Fibroblast of skin of right quadriceps (primary cell): Measurements from ENCODE around the gene EPHA4.

Source experiments
- DNase-seq: peaks from one replicate; pipeline ENCODE4 v3.0.0-alpha.2; 2013

The EPHA4 gene

DNA sequence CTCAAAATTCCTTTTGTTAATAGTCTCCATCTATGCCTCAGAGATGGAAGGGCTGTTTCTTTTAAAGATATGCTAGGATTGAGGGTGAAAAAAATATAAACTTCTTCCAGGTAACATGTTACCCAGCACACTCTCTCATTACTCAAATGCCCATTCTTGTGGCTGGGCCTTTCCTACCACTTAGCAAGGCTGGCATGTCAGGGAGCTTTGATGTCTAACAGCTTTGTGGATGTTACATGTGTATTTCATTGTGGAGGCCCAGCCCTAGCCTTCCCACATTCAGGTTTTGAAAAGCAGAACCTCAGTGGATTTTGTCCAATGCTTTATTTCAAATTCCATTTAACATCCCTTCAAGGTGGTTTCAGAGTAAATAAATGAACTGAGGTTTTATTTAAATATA, 191.4 kb downstream of the EPHA4 start:
- DNase-seq, result no peak

DNA sequence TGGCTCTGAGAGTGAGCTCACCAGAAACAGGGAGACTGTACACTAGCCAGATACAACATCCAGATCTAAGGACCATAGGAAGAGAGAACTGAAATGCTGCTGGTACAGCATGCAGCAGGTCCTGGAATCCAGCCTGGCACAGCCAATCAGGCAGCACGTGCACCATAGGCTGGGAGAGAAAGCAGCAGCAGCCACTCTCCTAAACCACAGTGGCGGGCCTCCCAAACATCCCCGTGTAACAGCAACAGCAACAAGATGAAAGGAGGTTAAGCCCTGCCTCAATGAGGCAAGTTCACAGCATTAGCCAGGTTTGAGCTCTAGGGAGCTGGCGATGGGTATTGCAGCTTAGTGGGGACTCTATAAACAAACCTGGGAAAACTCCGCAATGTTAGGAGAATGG, 192.0 kb downstream of the EPHA4 start:
- no peak for DNase-seq

DNA sequence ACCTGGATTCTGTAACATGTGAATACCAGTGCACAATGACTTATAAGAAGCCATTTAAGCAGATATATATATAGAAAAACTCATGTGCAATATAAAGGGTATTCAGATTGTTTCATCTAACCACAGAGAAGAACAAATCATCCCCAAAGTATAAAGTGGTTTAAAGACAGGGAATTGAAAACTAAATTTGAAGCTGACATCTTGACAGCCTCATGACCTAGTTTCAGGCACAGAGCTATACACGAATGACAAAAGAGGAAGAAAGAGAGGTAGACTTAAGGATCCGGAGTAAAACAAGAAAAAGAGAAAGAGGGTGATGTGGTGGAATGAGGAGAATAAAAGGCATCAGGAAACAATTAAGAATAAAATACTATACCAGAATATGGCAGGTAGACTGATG, 194.5 kb downstream of the EPHA4 start:
- DNase-seq, result no peak

- DNase-seq, result peak; percentile 52
These were observed 195.0 kb downstream of the EPHA4 start for GRCh38 chr2:221377066-221377465.

- no peak for DNase-seq
These were observed 197.9 kb downstream of the EPHA4 start for GRCh38 chr2:221374234-221374633.

DNA sequence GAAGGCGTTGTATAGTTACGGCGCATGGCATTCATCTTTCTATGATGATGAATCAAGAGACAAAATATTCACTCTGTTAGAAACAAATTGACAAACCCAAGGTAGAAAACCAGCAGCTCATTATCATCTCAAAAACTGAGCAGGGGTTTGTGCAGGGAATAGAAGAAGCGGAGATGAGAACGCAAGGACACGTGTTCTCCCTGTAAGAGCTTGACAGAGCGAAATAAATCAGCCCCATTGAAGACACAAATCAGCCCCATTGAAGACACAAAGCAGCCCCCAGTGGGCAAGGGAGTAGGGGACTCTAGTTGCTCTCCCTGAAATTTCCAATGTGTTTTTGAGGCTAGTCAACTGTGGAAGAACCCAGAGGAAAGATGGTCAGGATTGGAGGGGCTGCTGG, 199.2 kb downstream of the EPHA4 start:
- no peak for DNase-seq

DNA sequence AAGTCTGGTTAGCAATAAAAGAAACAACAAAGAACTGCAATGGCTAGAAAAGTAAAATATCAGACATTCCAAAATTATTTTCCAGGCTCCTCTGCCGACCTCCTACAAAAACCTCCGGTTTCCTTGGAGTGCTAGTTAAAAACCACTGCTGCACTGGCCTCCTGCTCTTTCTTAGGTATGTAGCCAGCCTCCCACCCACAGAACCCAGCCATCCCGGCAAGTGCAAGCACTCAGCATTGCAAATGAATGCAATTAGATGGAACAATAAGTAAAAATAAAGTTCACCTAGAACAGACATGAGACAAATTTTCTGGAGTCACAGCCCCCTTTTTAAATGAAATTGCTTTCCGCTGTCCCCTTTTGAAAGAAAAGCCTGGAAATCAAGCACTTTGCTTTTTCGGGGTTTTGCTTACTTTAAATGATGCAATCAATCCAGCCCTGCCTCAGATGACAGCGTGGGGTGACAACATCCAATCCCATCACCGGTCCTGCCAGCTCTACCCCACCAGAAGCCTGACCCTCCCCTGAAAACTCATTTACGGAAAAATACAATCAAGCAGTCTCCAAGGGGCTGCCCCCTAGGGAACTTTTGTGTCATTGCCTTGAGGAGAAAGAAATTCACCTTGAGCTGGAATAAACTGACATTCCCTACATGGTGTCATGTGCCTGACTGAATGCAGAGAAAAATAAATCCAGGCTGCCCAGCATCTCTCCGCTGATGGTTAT, 199.8 kb downstream of the EPHA4 start:
- no peak for DNase-seq

GRCh38 chr2:221371347-221371746, 200.8 kb downstream of the EPHA4 start:
- no peak for DNase-seq

GRCh38 chr2:221370857-221371211, 201.3 kb downstream of the EPHA4 start:
- no peak for DNase-seq

GRCh38 chr2:221370076-221370856, 201.8 kb downstream of the EPHA4 start:
- DNase-seq, result no peak
